GM19240 (cell line): ENCODE results near the gene ARAP1.

Experiments used
- DNase-seq: peaks from one replicate; pipeline ENCODE4 v3.0.0; 2011; ENCODE audit warnings: low spot score; ENCODE audit not compliant: insufficient read length

Gene ARAP1

DNA sequence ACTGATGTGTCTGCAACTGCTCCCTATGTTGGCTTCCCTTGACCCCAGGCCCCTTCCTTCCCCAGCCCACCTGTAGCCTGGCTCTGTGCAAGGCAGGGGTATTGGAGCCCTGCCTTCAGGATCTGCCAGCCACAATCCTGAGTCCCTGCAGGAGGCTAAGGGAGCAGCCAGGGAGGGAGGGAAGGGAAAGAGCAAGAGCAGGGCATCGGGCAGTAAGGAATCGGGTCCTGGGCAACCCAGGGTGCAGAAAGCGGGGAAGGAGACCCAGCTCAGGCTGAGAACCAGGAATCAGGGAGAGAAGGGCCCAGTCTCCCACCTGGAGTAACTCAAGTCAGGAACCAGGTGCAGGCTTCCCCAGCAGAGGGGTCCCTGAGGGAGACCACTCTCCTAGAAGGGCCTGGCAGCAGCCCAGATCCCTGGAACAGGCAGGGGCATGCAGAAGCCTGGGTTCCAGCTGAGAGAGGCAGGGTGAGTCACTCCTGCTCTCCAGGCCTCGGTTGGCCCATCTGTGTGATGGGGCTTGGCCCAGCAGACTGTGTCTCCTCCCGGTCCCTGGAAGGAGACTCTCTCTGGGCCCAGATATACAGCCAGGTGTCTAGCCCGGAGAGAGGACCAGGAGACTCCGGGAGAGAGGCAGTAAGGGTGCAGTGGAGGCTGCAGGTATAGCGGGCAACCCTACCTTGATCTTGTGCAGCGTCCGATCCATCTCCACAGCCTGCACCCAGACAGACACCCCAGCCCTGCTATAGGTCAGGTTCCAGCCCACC is 28.3 kb upstream of the ARAP1 start:
- DNase-seq: no peak

DNA sequence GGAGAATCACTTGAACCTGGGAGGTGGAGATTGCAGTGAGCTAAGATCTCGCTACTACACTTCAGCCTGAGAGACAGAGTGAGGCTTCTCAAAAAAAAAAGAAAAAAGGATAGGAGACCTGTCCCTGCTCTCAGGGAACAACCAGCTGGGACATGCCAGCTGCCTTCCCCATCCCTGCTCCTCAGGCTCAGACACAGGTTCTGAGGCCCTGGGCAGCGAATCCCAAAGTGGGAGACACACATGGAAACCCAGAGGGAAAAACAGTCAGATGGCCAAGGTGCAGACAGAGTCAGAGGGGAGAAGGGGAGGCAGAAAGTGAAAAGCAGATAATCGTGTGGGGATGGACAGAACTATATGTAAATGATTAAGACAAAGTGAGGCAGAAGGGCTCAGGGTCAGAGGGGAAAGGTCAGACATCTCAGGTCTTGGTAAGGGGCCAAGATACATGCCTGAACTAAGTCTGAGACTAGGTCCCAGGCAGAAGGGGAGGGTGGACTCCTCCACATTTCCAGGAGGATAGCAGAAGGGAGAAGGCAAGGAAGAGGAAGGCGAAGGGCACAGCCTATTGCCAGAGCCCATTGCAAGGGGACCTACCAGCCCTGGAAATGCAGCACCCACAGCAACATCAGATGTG is 27.4 kb upstream of the ARAP1 start:
- no peak for DNase-seq

DNA sequence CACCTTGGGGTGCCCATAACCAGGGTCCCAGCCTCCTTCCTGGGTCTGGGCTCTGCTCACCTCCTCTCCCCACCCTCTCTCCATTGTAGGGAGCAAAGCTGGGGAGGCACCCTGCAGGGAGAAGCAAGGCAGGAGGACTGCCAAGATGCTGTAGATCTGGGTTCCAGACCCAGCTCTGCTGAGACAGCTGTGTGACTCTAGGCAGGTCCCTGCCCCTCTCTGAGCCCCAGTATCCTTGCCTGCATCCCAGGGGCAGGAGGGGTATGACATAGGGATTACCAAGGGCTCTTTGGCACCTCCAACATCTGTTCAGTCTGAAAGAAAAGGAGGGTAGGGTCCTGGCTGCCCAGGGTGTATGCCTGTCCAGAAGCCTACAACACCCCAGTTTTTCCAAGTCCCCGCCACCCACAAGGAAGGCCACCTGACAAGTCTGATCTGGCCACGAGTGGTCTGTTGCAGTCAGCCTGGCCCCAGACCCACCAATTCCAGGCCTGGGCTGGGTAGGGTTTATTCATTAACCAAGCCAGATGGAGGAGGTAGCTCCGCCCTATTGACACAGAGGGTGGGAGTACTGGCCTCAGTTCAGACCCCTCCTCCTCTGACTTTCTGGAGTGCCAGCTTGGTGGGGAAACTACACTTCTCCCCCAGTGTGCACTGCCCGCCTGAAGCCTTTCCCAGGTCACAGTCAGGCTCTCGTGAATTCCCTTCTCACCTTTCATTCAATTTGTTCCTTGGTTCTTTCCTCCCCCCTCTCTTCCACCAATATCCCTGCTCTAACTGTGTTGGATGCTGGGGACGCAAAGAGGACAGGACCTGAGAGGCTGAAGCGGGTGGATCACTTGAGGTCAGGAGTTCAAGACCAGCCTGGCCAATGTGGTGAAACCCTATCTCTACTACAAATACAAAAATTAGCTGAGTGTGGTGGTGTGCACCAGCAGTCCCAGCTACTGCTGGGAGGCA is 26.6 kb upstream of the ARAP1 start:
- DNase-seq: no peak

DNA sequence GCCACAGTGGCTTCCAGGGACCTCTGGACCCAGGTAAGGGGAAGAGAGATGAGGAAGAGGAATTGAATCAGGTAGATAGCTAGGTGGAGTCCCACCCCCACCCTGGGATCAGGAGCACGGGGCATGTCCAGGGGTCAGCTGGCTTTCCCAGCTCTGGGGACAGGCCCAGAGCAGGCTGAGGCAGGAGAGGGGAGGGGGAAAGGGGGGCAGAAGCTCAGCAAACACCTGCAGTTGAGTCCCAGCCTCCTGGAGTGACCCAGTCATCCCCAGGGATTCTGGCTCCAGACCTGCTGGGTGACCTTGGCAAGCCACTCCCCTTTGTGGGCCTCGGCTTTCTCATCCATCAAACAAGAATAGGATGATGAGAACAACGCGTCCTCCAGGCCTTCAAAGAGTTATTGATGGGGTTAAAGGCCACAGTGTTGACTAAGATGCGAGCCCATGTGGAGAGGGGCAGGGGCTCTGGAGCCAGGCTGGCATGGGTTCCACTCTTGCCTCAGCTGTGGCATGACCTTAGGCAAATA is 25.6 kb upstream of the ARAP1 start:
- no peak for DNase-seq

DNA sequence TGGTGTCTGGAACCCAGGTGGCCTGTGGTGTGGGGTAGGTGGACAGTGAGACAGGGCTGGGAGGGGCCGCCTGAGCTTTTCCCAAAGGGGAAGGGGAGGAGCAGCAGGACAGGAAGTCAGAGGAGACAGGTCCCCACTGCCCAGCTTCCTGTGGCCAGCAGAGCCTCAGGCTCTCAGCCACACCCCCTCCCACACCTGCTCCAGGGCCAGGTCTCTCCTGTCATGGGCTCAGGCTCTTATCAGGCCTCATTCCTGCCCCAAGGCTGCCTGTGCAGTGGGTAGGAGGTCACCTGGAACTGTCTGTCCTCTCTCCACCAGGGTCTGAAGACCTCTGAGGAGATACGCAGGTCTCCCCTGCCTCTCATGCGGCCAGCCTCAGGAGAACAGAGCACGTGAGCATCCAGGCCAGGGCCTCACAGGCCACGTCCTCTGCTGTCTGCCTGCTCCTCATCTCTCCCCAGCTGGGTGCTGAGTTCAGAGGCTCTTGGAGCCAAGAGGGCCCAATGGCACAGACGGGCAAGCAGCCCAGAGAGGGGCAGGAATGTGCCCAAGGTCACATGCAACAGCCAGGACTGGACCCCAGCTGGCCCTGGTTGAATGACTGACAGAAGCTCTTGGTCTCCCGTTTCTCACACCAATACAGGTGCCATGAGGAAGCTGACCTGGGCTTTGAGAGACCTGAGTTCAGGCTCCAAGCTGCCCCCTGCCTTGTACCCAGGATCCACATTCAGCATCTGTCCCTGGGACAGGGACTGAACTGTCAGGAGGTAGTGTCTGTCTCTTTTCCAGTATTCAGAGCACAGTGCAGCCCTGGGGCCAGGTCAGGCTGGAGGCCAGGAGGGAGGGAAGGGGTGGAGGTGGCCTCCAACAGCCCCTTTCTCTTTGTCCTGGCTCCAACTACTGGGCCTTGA is 24.9 kb upstream of the ARAP1 start:
- no peak for DNase-seq

DNA sequence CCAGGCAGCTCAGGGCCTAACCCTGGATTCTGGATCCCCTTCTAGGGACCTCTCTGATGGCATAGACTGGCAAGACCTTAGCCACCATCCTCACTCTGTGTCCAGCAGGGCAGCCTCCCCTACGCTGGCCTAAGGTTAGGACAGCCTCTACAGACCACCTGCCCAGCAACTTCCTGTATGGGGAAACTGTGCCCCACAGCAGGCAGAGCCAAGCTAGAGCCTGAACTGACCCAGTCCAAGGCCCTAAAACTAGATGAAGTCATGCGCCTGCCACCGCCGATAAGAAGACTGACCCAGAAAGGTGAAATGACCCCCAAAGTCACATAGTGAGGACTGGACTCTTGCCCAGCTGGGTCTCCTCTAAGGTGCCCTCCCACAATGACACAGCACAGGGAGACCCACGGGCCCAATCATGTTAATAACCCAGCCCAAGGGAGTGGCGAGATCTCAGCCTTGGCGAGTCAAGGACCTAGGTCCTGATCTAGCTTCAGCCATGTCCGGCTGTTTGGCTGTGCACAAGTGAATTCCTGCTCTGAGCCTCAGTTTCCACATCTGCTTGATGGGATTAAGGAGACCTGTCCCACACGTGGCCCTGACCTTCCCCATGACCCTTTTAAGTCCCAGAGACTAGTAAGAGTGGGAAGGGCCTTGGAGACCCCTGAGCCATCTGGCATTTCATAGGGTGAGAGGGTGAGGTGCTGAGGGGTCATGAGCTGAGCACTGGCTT is 24.1 kb upstream of the ARAP1 start:
- DNase-seq: no peak

DNA sequence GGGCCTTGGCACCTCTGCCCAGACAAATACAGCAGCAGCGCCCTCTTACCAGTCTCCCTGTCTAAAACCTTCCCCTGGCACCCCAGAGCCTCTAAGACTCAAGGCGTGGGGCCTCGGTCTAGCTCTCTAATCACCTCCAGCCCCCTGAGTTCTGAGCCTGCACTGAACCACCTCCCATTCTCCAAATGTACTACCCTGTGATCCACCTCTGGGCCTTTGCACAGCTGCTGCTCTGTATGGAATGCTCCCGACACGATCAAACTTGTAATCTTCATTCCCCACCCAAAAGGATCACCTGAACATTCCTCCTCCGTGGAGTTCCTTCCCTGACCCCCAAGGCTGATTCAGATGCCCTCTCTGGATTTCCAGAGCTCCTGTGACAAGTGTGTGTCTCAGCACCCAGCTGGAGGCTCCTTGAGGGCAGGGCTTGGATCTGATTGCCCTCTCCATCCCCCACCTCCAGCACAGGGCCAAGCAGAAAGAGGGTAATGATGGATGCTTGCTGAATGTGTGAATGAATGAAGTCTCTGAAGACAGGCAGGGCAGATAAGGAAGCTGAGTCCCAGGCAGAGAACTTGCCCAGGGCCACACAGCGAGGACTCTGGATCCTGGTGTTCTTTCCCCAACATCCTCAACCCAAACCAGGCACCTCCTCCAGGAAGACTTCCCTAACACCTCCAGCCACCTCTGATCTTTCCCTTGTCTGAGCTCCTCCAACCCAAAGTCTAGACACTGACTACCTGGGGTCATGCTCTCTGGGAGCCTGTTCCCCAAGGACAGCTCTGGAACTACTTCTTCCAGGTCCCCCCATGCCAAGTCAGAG is 23.3 kb upstream of the ARAP1 start:
- no peak for DNase-seq

DNA sequence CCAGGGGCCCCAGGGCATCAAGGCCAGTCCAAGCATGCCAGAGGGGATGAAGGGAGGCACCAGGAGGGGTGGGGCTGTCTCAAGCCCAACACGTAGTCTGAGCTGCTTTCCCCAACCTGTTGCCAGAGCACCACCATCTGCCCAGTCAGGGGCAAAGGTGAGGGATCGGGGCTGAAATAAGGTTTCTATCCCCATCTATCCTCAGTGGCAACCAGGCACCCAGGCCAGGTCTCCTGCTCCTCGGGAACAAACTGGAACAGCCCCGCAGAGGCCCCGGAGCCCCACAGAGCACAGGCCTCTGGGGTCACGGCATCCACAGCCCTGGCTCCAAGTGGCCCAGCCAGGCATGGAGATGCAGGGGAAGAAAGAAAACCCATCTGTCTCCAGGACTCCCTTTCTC is 22.3 kb upstream of the ARAP1 start:
- no peak for DNase-seq

DNA sequence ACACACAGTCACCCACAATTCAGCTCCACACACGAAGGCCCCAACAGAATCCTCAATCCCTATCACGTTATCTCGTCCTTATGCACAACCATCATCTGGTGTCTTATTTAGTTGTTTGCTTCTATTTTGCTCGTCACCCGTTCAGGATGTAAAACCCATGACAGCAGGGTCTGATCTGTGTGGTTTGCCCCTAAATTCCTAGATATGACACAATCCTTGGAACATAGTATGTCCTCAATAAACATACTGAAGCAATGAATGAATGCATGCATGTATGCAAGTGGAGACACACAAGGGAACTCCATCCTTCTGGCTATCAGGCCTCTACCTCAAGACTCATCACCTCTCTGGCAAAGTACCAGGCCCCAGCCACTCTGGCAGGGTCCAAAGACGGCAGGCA is 21.5 kb upstream of the ARAP1 start:
- DNase-seq: no peak

DNA sequence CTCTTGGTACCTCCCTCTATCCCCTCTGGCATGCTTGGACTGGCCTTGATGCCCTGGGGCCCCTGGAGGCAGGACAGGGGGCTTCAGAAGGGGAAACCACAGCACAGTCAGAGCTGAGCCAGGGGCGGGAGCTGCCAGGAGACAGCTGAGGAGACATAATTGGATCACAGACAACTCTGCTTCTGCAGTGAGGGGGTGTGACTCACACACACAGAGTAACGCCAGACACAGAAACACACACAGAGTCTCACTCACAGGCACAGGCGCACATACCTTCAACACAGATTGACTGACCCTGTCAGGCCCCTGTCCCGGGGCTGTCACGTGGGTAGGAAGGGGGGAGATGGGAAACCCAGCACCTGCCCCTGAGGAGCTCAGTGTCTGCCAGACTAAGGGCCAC is 21.1 kb upstream of the ARAP1 start:
- no peak for DNase-seq

DNA sequence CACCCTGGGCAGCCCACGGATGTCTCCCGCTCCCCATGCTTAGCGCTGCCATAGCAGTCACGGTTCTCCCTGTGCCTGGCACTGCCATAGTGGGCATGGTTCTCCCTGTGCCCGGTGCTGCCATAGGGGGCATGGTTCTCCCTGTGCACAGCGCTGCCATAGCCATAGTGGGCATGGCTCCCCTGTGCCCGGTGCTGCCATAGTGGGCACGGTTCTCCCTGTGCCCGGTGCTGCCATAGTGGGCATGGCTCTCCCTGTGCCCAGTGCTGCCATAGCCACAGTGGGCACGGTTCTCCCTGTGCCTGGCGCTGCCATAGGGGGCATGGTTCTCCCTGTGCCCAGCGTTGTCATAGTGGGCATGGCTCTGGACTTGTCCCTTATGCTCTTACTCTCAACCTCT is 19.9 kb upstream of the ARAP1 start:
- DNase-seq: no peak

DNA sequence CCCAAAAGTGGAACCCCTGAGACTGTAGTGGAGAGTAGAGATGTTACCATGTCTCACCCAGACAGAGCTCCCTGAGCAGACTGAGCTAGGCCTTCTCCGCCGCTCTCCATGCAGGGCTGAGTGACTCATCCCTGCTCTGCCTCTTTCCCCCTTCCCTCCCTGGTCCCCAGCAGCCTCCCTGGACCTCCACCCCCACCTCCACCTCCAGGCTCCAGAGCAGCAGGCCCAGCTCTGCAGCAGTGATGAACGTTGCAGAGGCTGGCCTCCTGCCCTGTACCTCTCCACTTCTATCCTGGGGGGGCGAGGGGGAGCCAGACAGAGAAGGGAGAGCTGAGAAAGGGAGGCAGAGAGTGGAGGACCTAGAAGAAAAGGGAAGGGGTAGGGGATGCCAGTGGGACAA is 19.3 kb upstream of the ARAP1 start:
- DNase-seq: no peak

DNA sequence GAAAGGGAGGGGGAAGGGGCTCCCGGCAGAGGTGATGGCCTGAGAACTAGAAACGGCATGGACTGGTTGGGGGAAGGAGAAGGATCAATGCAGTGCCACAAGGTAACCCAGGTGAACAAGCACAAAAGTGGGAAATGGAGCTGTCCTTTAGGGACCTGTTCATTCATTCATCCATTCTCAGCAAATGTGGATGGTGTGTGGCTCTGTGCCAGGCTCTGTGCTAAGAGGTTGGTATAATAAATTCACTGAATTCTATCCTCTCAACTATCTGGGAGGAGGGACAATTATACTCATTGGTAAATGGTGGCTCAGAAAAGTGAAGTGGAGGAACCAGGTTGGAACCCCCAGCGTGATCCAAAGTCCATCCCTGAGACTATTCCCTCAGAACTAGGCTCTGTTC is 18.6 kb upstream of the ARAP1 start:
- DNase-seq: no peak

DNA sequence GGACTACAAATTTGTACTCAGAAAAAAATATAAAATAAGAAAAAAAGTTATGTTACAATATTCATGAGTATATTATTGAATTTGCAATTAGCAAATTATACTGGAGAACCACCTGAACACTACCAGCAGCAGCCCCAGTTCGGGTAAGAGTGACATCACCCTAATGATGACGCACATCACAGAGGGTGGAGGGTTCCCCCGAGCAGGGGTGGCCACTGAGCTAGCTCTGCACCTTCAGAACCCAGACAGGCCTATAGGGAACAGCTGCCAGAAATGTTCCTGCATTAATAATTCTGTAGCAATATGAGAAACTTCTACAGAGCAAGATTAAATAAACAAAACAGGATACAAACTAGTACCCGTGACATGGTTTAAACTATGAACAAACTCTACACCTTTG is 17.5 kb upstream of the ARAP1 start:
- DNase-seq: no peak

DNA sequence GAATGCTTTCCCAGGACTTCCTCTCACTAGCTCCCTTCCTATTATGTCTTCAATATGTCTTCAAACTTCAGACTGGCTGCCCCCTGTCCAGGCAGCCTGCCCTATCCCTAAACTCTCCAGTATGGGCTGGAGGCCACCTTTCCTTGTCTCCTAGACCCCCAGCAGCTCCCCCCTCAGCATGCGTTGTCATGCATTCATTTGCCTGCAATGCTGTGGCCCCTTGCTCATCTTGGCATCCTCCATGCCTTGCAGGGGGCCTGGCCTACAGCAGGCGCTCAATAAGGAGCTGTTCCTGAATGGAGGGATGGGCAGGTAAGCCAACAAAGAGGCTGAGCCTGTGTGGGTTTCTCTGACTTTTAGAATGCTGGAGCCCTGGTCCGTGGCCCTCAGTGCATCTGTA is 16.4 kb upstream of the ARAP1 start:
- no peak for DNase-seq

DNA sequence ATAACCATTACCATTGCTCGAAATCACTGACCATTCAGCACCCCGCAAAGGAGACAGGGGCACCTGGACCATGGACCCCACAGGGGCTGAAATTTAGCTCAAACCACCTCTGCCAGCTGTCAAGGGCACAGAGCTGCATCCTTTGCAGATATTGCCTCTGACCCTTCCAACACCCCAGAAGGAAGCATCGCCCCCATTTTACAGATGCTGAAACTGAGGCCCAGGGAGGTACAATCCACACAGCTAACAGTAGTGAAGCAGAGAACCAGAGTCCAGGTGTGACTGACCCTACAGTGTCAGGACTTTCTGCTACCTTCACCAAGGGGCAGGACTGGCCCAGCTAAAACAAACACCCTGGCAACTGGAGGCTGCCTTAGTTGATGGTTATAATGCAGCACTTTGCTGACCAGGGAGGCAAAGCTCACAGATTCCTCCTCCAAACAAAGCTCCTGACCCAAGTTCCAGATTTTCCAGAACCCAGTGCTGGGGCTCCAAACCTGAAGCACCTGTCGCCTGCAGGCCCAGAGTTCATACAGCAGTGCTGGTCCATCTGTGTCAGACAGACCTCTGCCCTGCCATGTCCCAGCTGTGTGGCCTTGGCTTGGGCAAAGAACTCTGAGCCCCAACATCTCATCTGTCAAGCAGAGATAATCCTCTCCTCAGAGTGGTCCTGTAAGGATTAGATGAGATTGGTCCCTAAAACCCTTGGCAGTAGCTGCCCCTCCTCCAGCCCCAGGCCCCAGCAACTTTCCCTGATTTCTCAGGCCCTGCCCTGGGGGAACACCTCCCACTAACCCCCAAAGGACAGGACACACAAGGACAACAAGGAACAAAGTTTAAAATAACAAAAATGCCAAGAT is 15.2 kb upstream of the ARAP1 start:
- DNase-seq: no peak

DNA sequence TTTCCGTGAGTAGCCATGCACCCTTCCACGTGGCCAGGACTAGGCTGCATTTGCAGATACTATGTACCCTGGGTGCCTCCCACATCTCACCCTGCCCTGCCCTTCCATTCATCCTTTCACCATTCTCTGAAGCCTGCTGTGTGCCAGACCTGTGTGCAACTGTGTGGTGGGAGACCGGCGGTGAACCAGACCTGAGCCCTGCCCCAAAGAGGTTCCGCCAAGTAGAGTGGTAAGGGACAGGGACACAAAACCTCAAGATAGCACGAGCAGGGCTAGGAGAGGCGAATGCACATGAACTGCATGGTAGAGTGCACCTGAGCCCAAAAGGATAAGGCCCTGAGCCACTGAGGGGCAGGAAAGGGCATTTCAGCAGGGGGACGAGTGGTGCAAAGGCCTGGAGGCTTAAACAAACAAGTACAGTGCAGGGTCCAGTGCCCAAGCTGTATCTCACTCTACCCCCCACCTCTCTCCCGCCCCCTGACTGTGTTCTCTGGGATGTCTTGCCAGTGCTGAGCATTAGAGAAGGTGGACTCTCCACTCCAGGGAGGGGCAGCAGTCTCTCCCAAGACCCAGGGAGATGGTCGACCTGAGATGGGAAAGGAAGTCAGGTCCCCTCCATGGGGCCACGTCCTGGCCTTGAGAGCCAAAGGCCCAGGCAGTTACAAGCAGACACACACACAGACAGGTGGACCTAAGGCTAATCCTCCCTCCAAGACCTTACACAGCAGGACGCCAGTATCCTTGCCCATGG is 14.1 kb upstream of the ARAP1 start:
- no peak for DNase-seq

DNA sequence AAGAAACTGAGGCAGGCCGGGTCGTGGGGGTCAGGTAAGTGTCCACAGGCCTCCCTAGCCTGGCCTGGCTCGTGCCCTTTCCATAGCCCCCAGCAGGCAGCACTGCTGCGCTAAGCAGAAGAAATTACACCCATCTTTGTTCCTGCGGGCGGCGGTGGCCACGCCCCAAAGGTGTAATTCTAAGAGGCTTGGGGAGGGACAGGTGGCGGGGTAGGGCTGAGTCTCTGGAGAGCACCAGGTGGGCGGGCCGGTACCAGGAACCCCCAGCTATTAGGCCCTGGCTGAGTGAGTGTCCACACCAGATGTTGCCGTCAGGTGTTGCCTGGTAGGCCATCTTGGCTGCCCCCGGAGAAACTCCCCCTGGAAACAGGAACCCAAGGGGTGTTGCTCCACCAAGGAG is 12.3 kb upstream of the ARAP1 start:
- no peak for DNase-seq
